Duodenal mucosa (tissue), 2 donors: Measurements from ENCODE around the gene DIAPH2.

Experiments
- H3K27ac ChIP-seq: one replicate; pipeline ENCODE4 v1.7.0; 2013; ENCODE audit warnings: low read depth, low read length
- H3K27me3 ChIP-seq, 2 donors: one replicate each; pipeline ENCODE4 v1.7.0; 2013; ENCODE audit warnings: low read length in 2 of 2, control low read depth in 1 of 2; ENCODE audit not compliant: insufficient read depth in 2 of 2, control insufficient read depth in 1 of 2
- H3K36me3 ChIP-seq, 2 donors: one replicate each; pipeline ENCODE4 v1.7.0; 2013; ENCODE audit warnings: low read length in 2 of 2, control low read depth in 1 of 2; ENCODE audit not compliant: insufficient read depth in 2 of 2, control insufficient read depth in 1 of 2
- H3K4me1 ChIP-seq, 2 donors: one replicate each; pipeline ENCODE4 v1.7.0; 2013; ENCODE audit warnings: low read length in 2 of 2, control low read depth in 1 of 2; ENCODE audit not compliant: insufficient read depth in 2 of 2, control insufficient read depth in 1 of 2
- H3K4me3 ChIP-seq, 2 donors: one replicate each; pipeline ENCODE4 v1.7.0; 2013; ENCODE audit warnings: low read length in 2 of 2, low read depth in 1 of 2
- H3K9ac ChIP-seq, 2 donors: one replicate each; pipeline ENCODE4 v1.7.0; 2013; ENCODE audit warnings: low read length in 2 of 2, low read depth in 1 of 2
- H3K9me3 ChIP-seq, 2 donors: one replicate each; pipeline ENCODE4 v1.7.0; 2013; ENCODE audit warnings: low read length in 2 of 2, control low read depth in 1 of 2; ENCODE audit not compliant: control insufficient read depth in 1 of 2

DIAPH2 gene

DNA sequence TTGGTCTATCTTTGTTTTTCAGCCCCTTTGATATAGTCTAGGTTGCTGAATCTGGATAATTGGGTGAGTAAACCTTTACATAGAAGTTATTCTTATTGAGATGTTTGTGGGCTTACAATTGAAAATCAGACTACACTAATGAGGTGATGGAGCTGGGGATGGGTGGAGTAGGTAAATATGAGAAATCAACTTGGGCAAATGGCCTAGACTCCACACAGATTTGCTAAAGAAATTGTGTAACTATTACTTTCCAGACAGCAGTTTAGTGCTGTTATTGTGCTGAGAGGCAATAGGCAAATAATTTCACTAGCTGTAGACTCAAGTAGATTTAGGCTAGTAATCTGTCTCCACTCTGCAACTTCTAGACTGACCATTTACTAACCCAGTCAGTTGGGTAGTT, 8.2 kb downstream of the DIAPH2 start:
- H3K4me3 ChIP-seq: no peak overlapping the region
- H3K9me3 ChIP-seq: no peaks in the 10 kb centered on the region

DNA sequence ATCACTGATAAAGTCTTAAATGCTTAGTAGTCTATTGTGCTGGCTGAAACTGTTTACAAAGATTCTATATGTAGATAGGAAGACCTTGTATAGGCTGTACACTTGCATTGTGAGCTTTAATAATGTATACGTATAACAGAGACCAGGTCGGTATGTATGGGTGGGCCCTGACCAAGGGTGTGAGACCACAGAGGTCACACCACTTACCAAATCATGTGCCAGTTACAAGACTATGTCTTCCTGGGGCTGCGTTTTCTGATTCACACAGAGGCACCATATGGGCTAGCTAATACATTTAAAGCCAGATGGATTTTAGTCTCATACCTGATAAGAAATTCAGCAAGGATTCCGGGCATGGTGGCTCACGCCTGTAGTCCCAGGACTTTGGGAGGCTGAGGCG, 8.8 kb downstream of the DIAPH2 start:
- Histone ChIP-seq H3K36me3 (no peaks in the 10 kb centered on the region), H3K27me3 (no peaks in the 10 kb centered on the region), H3K9ac (no peak overlapping the region), H3K27ac (no peak overlapping the region), H3K4me1 (no peaks in the 10 kb centered on the region), H3K9me3 (no peaks in the 10 kb centered on the region), H3K4me3 (no peak overlapping the region)

More for the DNA sequence above, 8.2 kb downstream of the DIAPH2 start:
- no peaks in the 10 kb centered on the region for H3K27me3 ChIP-seq
- no peaks in the 10 kb centered on the region for H3K36me3 ChIP-seq
- H3K4me1 ChIP-seq: no peaks in the 10 kb centered on the region
- H3K9ac ChIP-seq: no peak overlapping the region
- no peak overlapping the region for H3K27ac ChIP-seq

DNA sequence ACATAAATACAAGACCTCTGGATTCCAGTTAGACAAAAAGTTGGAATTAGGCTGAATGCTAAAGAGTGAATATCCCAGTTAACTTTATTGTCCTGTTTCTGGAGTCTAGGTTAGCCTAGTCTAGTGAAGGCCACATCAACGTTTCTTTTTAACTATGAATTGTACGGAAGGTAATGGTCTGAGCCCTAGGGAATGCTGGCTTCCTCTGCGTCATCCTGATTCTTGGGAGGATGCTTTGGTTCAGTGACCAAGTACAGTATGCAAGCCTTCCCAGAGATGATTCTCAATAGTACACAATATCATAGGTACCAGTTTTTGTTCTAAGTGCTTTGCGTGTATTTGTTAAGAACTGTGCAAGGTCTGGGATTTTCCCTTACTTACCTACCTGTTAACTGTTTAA, 11.8 kb downstream of the DIAPH2 start:
- H3K9ac ChIP-seq: no peak overlapping the region
- H3K27me3 ChIP-seq: no peaks in the 10 kb centered on the region
- H3K27ac ChIP-seq: no peak overlapping the region
- H3K4me1 ChIP-seq: no peaks in the 10 kb centered on the region
- no peaks in the 10 kb centered on the region for H3K9me3 ChIP-seq
- no peaks in the 10 kb centered on the region for H3K36me3 ChIP-seq
- H3K4me3 ChIP-seq: no peak overlapping the region

DNA sequence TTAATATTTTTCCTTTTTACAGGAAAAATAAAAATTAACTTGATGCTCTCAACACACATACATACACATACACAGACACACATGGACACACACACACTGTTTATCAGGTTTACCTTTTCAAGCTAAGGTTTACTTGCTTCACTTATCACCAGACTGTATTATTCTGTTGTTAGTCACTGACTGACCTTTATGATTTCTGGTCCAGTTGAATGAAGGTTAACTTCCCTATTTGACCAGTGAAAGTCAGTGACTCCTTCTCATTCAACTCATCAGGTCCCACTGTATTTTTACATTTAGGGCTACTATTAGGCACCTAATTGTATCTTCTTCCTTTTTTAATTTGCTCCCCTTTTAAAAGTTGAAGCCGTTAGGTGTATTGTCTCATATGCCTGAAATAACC, 16.0 kb downstream of the DIAPH2 start:
- Histone ChIP-seq H3K9me3 (no peaks in the 10 kb centered on the region), H3K4me3 (no peak overlapping the region), H3K27me3 (no peaks in the 10 kb centered on the region), H3K36me3 (no peaks in the 10 kb centered on the region), H3K27ac (no peak overlapping the region), H3K4me1 (no peaks in the 10 kb centered on the region), H3K9ac (no peak overlapping the region)

DNA sequence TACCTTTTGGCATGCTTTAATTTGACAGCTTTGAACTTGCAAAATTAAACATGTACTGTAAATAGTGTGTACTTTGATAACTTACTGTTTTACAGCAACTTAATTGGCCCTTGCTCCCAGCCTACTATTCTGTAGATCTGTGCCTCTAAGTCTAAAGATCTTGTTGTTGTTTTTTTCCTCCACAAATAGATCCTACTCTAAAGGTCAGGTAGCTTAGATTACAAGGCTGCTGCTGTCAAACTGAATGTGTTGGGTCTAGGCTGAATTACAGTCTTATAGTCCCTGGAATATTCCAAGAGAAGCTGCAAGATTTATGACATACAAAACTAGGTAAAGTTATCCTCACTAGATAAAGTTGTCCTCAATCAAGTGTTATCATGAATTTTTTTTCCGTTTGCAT, 18.7 kb downstream of the DIAPH2 start:
- no peak overlapping the region for H3K4me3 ChIP-seq
- H3K27me3 ChIP-seq: no peaks in the 10 kb centered on the region
- H3K4me1 ChIP-seq: no peaks in the 10 kb centered on the region
- no peaks in the 10 kb centered on the region for H3K36me3 ChIP-seq
- no peak overlapping the region for H3K9ac ChIP-seq
- no peak overlapping the region for H3K27ac ChIP-seq
- H3K9me3 ChIP-seq: no peaks in the 10 kb centered on the region

DNA sequence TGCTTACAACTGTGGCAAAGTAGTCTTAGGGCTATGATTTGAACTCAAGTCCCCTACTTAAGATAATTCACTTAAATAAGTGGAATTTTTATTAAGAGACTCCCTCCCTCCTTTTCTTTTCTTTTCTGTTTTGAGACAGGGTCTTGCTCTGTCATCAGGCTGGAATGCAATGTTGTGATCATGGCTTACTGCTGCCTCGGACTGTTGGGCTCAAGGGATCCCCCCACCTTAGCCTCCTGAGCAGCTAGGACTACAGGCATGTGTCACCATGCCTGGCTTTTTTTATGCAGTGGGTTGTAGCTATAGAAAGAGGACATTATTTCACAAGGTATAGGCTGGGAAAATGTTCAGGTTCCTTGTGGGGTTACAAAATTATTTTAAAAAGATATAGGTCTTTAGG, 19.2 kb downstream of the DIAPH2 start:
- Histone ChIP-seq H3K4me3 (no peak overlapping the region), H3K9me3 (no peaks in the 10 kb centered on the region), H3K4me1 (no peaks in the 10 kb centered on the region), H3K9ac (no peak overlapping the region), H3K36me3 (no peaks in the 10 kb centered on the region), H3K27ac (no peak overlapping the region), H3K27me3 (no peaks in the 10 kb centered on the region)

DNA sequence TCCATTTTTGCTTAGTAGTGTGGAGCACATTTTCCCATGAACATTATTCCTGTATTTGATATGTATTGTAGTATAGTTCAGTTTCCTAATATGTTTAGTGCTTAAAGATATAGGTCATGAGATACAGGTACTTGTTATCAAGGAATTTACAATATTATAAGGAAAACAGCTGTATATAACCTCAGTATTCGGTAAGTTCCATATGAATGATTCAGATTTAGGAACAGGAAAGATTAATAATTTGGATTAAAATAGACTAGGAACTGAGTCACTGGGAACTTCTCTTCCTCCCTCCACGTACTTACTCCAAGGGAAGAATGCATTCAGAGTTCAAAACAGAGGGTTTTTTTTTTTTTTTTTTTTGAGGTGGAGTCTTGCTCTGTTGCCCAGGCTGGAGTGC, 20.0 kb downstream of the DIAPH2 start:
- Histone ChIP-seq H3K4me1 (no peaks in the 10 kb centered on the region), H3K27me3 (no peaks in the 10 kb centered on the region), H3K36me3 (no peaks in the 10 kb centered on the region), H3K9me3 (no peaks in the 10 kb centered on the region), H3K4me3 (no peak overlapping the region), H3K9ac (no peak overlapping the region), H3K27ac (no peak overlapping the region)

DNA sequence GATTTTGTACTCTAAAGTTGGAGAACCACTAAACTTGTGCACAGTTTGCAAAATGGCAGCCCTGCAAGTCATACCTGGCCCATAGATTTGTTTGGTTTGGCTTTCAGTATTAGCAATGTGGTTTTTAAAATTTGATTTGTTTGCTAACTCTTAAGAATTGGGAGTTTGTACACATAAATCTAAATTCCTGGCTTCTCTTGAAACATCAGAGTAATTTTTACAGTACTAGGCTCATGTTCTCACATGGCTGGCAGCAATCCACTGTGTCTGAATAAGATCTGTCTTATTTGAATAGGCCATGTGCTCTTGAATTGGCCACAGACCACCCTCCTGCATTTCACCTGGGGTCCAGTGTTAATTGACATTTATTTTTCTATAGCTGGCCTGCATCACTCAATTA, 21.3 kb downstream of the DIAPH2 start:
- H3K27ac ChIP-seq: no peak overlapping the region

DNA sequence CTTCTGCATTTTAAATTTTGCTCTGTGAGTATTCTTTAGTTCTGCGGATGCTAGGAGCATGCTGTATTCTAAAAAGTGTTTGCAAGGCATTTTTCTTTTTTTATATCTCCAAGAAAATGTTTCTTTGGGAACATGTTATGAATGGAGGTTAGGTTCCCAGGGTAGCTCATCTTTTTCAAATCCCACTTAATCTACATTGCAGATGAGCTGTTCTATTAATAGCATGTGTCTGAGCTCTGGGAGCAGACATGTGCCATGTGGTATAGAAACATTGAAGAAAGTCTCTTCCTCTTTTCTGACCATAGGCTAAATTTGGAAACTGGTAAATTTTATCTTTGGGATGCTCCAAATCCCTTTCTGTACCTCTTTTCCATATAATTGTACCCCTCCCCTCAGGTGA, 23.2 kb downstream of the DIAPH2 start:
- Histone ChIP-seq H3K27me3 (no peaks in the 10 kb centered on the region), H3K9ac (no peak overlapping the region)

More for the DNA sequence above, 21.3 kb downstream of the DIAPH2 start:
- Histone ChIP-seq H3K4me3 (no peak overlapping the region), H3K9ac (no peak overlapping the region), H3K4me1 (no peaks in the 10 kb centered on the region), H3K9me3 (no peaks in the 10 kb centered on the region), H3K36me3 (no peaks in the 10 kb centered on the region), H3K27me3 (no peaks in the 10 kb centered on the region)

DNA sequence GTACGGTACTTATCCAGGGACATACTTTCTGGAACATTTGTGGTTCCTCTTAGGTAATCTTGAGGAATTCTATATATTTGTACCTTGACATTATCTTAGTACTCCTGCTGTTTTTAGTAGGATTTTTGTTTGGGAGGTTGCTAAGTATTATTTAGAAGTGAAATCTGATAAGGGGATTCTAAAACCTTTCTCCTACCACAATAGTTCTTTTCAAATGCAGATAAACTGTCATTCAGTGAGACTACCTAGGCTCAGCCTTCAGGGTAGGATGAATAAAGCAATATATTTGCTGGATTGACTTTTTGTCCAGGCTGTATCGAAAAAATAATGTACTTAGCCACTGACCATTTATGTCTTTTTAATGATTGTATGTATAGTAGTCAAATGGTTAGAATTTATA, 25.4 kb downstream of the DIAPH2 start:
- Histone ChIP-seq H3K9ac (no peak overlapping the region), H3K36me3 (no peaks in the 10 kb centered on the region), H3K27me3 (no peaks in the 10 kb centered on the region), H3K4me3 (no peak overlapping the region), H3K27ac (no peak overlapping the region), H3K9me3 (no peaks in the 10 kb centered on the region), H3K4me1 (no peaks in the 10 kb centered on the region)

More for the DNA sequence above, 23.2 kb downstream of the DIAPH2 start:
- H3K4me1 ChIP-seq: no peaks in the 10 kb centered on the region
- H3K4me3 ChIP-seq: no peak overlapping the region
- H3K27ac ChIP-seq: no peak overlapping the region
- no peaks in the 10 kb centered on the region for H3K9me3 ChIP-seq
- H3K36me3 ChIP-seq: no peaks in the 10 kb centered on the region

DNA sequence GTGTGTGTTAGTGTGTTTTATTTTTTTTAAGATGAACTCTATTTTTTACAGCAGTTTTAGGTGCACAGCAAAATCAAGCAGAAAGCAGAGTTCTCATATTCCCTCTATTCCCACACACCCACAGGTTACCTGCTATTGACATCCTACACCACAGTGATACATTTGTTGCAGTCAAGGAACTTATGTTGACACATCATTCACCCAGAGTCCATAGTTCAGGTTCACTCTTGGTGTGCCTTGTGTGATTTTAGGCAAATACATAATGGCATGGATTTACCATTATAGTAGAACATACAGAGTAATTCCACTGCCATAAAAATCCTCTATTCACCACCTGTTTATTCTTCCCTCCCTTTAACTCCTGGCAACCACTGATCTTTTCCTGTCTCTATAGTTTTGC, 28.7 kb downstream of the DIAPH2 start:
- Histone ChIP-seq H3K27ac (no peak overlapping the region), H3K4me1 (no peaks in the 10 kb centered on the region), H3K9ac (no peak overlapping the region), H3K9me3 (no peaks in the 10 kb centered on the region), H3K27me3 (no peaks in the 10 kb centered on the region), H3K36me3 (no peaks in the 10 kb centered on the region), H3K4me3 (no peak overlapping the region)
